Upper lobe of left lung (tissue), 6 donors: ENCODE data around the gene DOCK1. TPM values are rescaled to one million over a fixed set of nuclear protein-coding genes. Genes with fewer than 3 reads are reported as not detected.

Experiments
- ATAC-seq, 2 donors: fragments of 200-7000 bp; cut with Tn5 transposase; one replicate each; pipeline ENCODE4 v1.9.1; 2022; ENCODE audit warnings: mild to moderate bottlenecking in 2 of 2, moderate library complexity in 2 of 2; ENCODE audit not compliant: low FRiP score in 2 of 2
- DNase-seq, 2 donors: peaks; one replicate each; pipeline ENCODE4 v3.0.0-alpha.2; 2019 to 2020
- H3K27ac ChIP-seq, 4 donors: fragments of 200-600 bp; sonication (generic); one replicate each; pipeline ENCODE4 v1.5.1; 2016 to 2019
- H3K27me3 ChIP-seq, 4 donors: fragments of 200-600 bp; sonication (generic); one replicate each; pipeline ENCODE4 v1.5.1; 2017 to 2019
- H3K36me3 ChIP-seq, 4 donors: fragments of 200-600 bp; sonication (generic); one replicate each; pipeline ENCODE4 v1.5.1; 2016 to 2019
- H3K4me1 ChIP-seq, 4 donors: fragments of 200-600 bp; sonication (generic); one replicate each; pipeline ENCODE4 v1.5.1; 2018 to 2019
- H3K4me3 ChIP-seq, 4 donors: fragments of 200-600 bp; sonication (generic); one replicate each; pipeline ENCODE4 v1.5.1; 2017 to 2019; ENCODE audit warnings: mild to moderate bottlenecking in 2 of 4, moderate library complexity in 1 of 4
- H3K9me3 ChIP-seq, 4 donors: fragments of 200-600 bp; sonication (generic); one replicate each; pipeline ENCODE4 v1.5.1; 2018 to 2019
- CTCF ChIP-seq, 6 experiments: fragments of 450-650 bp in 4 of 6; fragments of 200-600 bp in 2 of 6; sonication (generic) in 2 of 6; IDR thresholded peaks; one replicate each; pipeline ENCODE4 v1.5.1; 2016 to 2019; ENCODE audit warnings: antibody characterized with exemption in 6 of 6
- EP300 ChIP-seq, 4 donors: sonication (generic); formaldehyde crosslinking; IDR thresholded peaks; one replicate each; pipeline ENCODE4 v1.5.1; 2017; ENCODE audit warnings: antibody characterized with exemption in 4 of 4, control low read depth in 2 of 4
- POLR2A ChIP-seq, 4 donors: fragments of 450-650 bp; IDR thresholded peaks; one replicate each; pipeline ENCODE4 v1.5.1; 2016 to 2017; ENCODE audit warnings: antibody characterized with exemption in 4 of 4, mild to moderate bottlenecking in 2 of 4
- POLR2AphosphoS5 ChIP-seq, 2 donors: sonication (generic); formaldehyde crosslinking; IDR thresholded peaks; one replicate each; pipeline ENCODE4 v1.5.1; 2017; ENCODE audit warnings: antibody characterized with exemption in 2 of 2
- WGBS, 2 donors: methylation state at CpG; one replicate each; pipeline ENCODE4 v1.1.5; 2017 to 2018; 5-methylcytosine and 5-hydroxymethylcytosine counted together
- total RNA-seq, 6 donors: library from RNA; depleted of rRNA in 4 of 6; stranded (reverse); fragments of >200 nt in 4 of 6; gene quantifications; one replicate each; pipeline versions ENCODE4 v1.1.0 to v1.2.1, GENCODE V29; 2016 to 2021
- donor health status: DM: no; HTN: no; CAD: no; lungs with moderate emphysema.
- donor health status: DM: no; HTN: yes; CAD: no; lungs with severe emphysema.

Gene DOCK1
- total RNA-seq, 6 donors from 2014 or later, result 37.5 to 63.9 (median 45.8) TPM

DNA sequence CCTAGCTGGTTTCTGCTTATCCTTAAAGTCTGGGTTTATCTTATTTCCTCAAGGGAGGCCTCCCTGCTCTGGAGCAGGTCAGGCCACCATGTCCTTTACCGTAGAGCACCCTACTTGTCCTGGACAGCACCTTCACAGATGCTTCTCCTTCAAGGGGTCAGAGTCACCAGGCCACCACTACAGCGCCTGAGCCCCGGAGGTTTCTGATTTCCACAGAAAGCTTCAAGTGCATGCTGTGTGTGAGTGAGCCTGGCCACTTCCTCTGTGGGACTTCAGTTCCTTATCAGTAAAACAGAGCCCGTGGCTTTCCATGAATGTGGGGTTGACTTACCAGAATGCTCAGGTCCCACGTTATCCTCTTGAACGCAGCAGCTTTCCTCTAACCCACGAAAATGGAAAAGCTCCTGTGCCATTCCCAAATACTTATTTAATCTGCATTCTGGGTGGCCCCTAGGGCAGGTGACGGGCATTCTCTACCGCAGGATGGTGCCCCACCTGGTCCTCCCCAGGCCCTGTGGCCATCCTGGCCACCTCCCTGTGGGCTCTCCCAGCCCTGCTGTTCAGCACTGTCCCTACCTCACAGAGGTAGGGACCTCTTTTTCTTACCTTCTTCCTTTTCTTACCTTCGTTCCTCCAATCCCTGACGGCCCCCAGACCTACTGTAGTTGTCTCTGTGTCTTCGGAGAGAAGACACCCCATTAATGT, 1.4 kb upstream of the DOCK1 start:
- Histone ChIP-seq H3K27me3 (no peaks in the 10 kb centered on the region), H3K36me3 (no peaks in the 10 kb centered on the region), H3K9me3 (peaks cover 0 to 3% (median under 1%) of the 10 kb centered on the region in 4 donors), H3K27ac (no peak overlapping the region), H3K4me1 (peaks cover 8 to 33% (median 12%) of the 10 kb centered on the region in 4 donors), H3K4me3 (no peak overlapping the region)
- DNase-seq (no peak), ATAC-seq (no peak)
- TF ChIP-seq POLR2A (IDR thresholded peaks at IDR 0.05), result no peak
- TF ChIP-seq POLR2AphosphoS5 (IDR thresholded peaks at IDR 0.05), result no peak
- no peak for TF ChIP-seq CTCF (IDR thresholded peaks at IDR 0.05)
- TF ChIP-seq EP300 (IDR thresholded peaks at IDR 0.05), result no peak
- 64 to 70% methylated on average over 12 of the region's 12 CpGs for WGBS, 2 donors

- 23 to 32% methylated on average over 10 of the region's 10 CpGs for WGBS, 2 donors
- ATAC-seq (no peak), DNase-seq (no peak)
- no peaks in the 10 kb centered on the region for H3K36me3 ChIP-seq
- H3K4me1 ChIP-seq, result peaks cover 8 to 33% (median 12%) of the 10 kb centered on the region in 4 donors
- no peaks in the 10 kb centered on the region for H3K27me3 ChIP-seq
- peak overlapping the region in 2 of 4 donors; percentile 84 to 86 for H3K27ac ChIP-seq
- no peak for TF ChIP-seq CTCF (IDR thresholded peaks at IDR 0.05)
- TF ChIP-seq POLR2A (IDR thresholded peaks at IDR 0.05), result no peak
- no peak for TF ChIP-seq EP300 (IDR thresholded peaks at IDR 0.05)
- no peaks in the 10 kb centered on the region for H3K9me3 ChIP-seq
- peak overlapping the region in 3 of 4 donors; percentile 80 to 89 (median 84) for H3K4me3 ChIP-seq
Observed at GRCh38 chr10:126904516-126904817, 761 bp upstream of the DOCK1 start.

DNA sequence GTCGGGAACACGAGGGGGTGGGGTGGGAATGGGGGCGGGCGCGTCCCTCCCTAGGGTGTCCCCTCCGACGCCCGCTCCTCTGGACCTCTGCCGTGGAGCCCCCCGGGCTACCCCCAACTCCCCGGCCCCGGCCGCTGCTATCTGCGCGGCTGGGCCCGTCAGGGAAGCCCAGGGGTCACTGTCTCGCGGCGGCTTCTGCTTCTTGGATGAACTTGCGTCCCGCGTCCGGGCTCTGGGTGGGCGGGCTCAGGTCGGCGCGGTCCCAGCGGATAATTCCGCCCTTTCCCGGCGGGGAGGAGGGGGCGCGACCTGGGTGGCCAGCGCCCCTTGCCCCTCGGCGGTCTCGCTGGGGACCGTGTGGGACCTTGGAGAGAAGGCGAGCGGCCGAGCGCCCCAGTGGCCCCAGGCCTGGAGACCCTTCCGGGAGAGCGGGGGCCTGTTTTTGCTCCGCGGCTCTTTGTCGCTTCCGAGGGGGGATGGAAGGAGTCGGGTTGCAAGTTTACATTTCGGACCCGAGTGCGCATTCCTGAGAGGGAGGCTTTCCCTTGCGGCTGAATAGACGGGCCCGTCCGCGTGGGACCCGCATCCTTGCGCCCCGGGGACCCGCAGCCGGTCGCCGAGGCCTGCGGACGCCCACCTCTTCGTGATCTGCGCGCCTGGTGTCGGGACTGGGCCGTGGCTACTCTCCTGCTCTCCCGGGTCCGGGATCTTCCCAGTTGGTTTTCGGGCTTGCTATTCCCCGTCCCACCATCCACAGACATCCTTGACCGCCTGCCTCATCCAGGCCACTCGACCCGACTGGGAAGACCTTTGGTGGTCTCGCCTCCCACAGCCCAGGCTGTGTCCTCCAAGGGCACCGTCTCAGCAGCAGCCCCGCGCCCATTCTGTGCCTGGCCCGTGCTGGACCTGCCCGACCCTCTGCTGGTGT, 812 bp downstream of the DOCK1 start:
- 34 to 44% methylated on average over 26 to 28 of the region's 84 CpGs for WGBS, 2 donors
- Histone ChIP-seq H3K9me3 (no peaks in the 10 kb centered on the region), H3K4me3 (peak overlapping the region; percentile 80 to 89 (median 86)), H3K4me1 (peaks cover 8 to 33% (median 12%) of the 10 kb centered on the region in 4 donors), H3K36me3 (no peaks in the 10 kb centered on the region), H3K27ac (peak overlapping the region; percentile 77 to 86 (median 82)), H3K27me3 (no peaks in the 10 kb centered on the region)
- DNase-seq, result peak in 1 of 2 donors; percentile 89
- ATAC-seq, result peak in 1 of 2 donors; percentile 33
- TF ChIP-seq EP300 (IDR thresholded peaks at IDR 0.05) (no peak), POLR2A (IDR thresholded peaks at IDR 0.05) (no peak), CTCF (IDR thresholded peaks at IDR 0.05) (no peak), POLR2AphosphoS5 (IDR thresholded peaks at IDR 0.05) (no peak)

DNA sequence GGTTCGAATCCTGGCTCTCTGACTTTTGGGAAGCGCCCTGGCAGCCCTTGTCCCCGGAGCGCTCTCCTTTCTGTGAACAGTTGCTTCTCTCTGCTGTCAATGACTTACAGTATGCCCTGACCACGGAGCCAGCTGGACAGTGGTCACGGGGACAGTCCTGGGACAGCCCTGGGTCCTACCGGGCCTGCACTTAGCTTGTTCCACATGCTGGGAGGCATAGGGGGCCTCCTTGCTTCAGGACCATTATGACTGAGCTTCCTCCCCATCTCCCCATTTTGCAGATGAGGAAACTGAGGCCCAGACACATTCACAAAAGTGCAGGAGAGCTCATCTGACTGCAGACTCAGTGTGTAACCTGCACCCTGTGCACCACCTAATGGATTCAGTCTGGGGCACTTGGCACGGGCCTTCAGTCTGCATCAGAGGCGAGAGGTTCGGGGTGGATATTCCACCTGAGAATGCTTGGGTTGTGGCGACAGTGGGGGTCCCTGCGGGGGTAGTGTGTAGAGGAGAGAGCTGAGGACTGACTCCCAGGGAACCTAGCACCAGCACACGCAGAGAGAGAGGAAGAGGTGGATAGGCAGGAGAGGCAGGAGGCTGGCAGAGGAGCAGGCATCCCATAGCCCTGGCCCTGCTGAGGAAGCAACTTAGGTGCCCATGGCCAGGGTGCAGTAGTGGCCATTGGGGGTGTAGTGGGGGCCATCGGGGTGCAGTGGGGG, 1.6 kb downstream of the DOCK1 start:
- ATAC-seq (no peak), DNase-seq (no peak)
- Histone ChIP-seq H3K36me3 (no peaks in the 10 kb centered on the region), H3K27ac (peak overlapping the region; percentile 77 to 86 (median 82)), H3K9me3 (no peaks in the 10 kb centered on the region), H3K27me3 (no peaks in the 10 kb centered on the region), H3K4me1 (peaks cover 8 to 33% (median 12%) of the 10 kb centered on the region in 4 donors), H3K4me3 (peak overlapping the region in 3 of 4 donors; percentile 80 to 89 (median 84))
- 84 to 97% methylated on average over 11 to 13 of the region's 14 CpGs for WGBS, 2 donors
- TF ChIP-seq EP300 (IDR thresholded peaks at IDR 0.05), result no peak
- TF ChIP-seq POLR2AphosphoS5 (IDR thresholded peaks at IDR 0.05), result no peak
- TF ChIP-seq POLR2A (IDR thresholded peaks at IDR 0.05), result no peak
- no peak for TF ChIP-seq CTCF (IDR thresholded peaks at IDR 0.05)
